ENCODE results near the gene RPL26.

Gene RPL26

GRCh38 chr17:8410883-8411238 lies 27.9 kb upstream of the RPL26 start:
- Histone ChIP-seq H2BK5ac (ENCODE audit: low read length) (no peak overlapping the region), H3K4me2 (ENCODE audit: insufficient read depth, low read length, poor library complexity, severe bottlenecking) (no peak overlapping the region), H2AFZ (ENCODE audit: low read length) (no peak overlapping the region), H2BK120ac (ENCODE audit: low read depth, low read length) (no peak overlapping the region), H3K9me3 (replicated peaks in 1 of 2; ENCODE audit: control insufficient read depth in 2 of 2, insufficient read depth in 1 of 2, low read depth in 1 of 2, low read length in 2 of 2) (no peaks in the 10 kb centered on the region), H3K79me1 (ENCODE audit: low read depth, low read length) (no peaks in the 10 kb centered on the region), H3K27ac (replicated peaks; ENCODE audit: low read length) (no peak overlapping the region), H2AK5ac (ENCODE audit: low read depth, low read length) (no peak overlapping the region), H4K91ac (ENCODE audit: low read depth, low read length, poor library complexity) (no peak overlapping the region), H4K8ac (ENCODE audit: low read depth, low read length) (no peak overlapping the region), H3K4me1 (ENCODE audit: control insufficient read depth in 2 of 2, insufficient read depth in 1 of 2, low read depth in 1 of 2, low read length in 2 of 2) (peaks cover 0 to 3% of the 10 kb centered on the region in 2 donors), H3K36me3 (replicated peaks in 1 of 2; ENCODE audit: control insufficient read depth in 2 of 2, insufficient read depth in 2 of 2, low read length in 2 of 2) (no peaks in the 10 kb centered on the region), H3K4me3 (ENCODE audit: low read length in 2 of 2) (no peak overlapping the region), H2BK12ac (ENCODE audit: low read length) (no peak overlapping the region), H3K18ac (ENCODE audit: low read length) (no peak overlapping the region), H3K14ac (ENCODE audit: low read length) (no peak overlapping the region), H3K9ac (ENCODE audit: low read depth, low read length, poor library complexity) (no peak overlapping the region), H2BK15ac (ENCODE audit: low read length) (no peak overlapping the region), H3K4ac (ENCODE audit: low read length) (no peak overlapping the region), H3K27me3 (ENCODE audit: control insufficient read depth in 3 of 3, insufficient read depth in 3 of 3, low read depth in 1 of 3, low read length in 3 of 3) (peaks cover 0 to 20% (median 2%) of the 10 kb centered on the region in 3 experiments), H3K23ac (ENCODE audit: low read depth, low read length, poor library complexity) (no peak overlapping the region)
- DNase-seq (ENCODE audit: low spot score): no peak
- no CpG with 5 or more reads among the region's 1 CpG for WGBS, 2 donors (ENCODE audit: extremely low coverage in 2 of 2, insufficient read length in 2 of 2, insufficient replicate concordance in 1 of 2)

GRCh38 chr17:8409966-8410882 lies 27.2 kb upstream of the RPL26 start:
- H2AFZ ChIP-seq (ENCODE audit: low read length): peak overlapping the region; percentile 54
- no peak overlapping the region for H3K4me2 ChIP-seq (ENCODE audit: insufficient read depth, low read length, poor library complexity, severe bottlenecking)
- H3K27ac ChIP-seq (replicated peaks; ENCODE audit: low read length): no peak overlapping the region

GRCh38 chr17:8408371-8408770 lies 25.4 kb upstream of the RPL26 start:
- whole genome bisulfite sequencing, 2 donors (ENCODE audit: extremely low coverage in 2 of 2, insufficient read length in 2 of 2, insufficient replicate concordance in 1 of 2): no CpG with 5 or more reads among the region's 14 CpGs

More at GRCh38 chr17:8409966-8410882, 27.2 kb upstream of the RPL26 start:
- Histone ChIP-seq H3K14ac (ENCODE audit: low read length) (no peak overlapping the region), H2BK12ac (ENCODE audit: low read length) (no peak overlapping the region), H2AK5ac (ENCODE audit: low read depth, low read length) (no peak overlapping the region), H3K23ac (ENCODE audit: low read depth, low read length, poor library complexity) (no peak overlapping the region), H3K4me1 (ENCODE audit: control insufficient read depth in 2 of 2, insufficient read depth in 1 of 2, low read depth in 1 of 2, low read length in 2 of 2) (peaks cover 2 to 7% of the 10 kb centered on the region in 2 donors), H3K4me3 (ENCODE audit: low read length in 2 of 2) (no peak overlapping the region), H2BK5ac (ENCODE audit: low read length) (no peak overlapping the region), H3K9me3 (replicated peaks in 1 of 2; ENCODE audit: control insufficient read depth in 2 of 2, insufficient read depth in 1 of 2, low read depth in 1 of 2, low read length in 2 of 2) (no peaks in the 10 kb centered on the region), H4K8ac (ENCODE audit: low read depth, low read length) (no peak overlapping the region), H2BK120ac (ENCODE audit: low read depth, low read length) (no peak overlapping the region), H3K4ac (ENCODE audit: low read length) (no peak overlapping the region), H3K36me3 (replicated peaks in 1 of 2; ENCODE audit: control insufficient read depth in 2 of 2, insufficient read depth in 2 of 2, low read length in 2 of 2) (no peaks in the 10 kb centered on the region), H3K18ac (ENCODE audit: low read length) (no peak overlapping the region), H3K27me3 (ENCODE audit: control insufficient read depth in 3 of 3, insufficient read depth in 3 of 3, low read depth in 1 of 3, low read length in 3 of 3) (peaks cover 0 to 22% (median 2%) of the 10 kb centered on the region in 3 experiments), H3K79me1 (ENCODE audit: low read depth, low read length) (no peaks in the 10 kb centered on the region), H4K91ac (ENCODE audit: low read depth, low read length, poor library complexity) (no peak overlapping the region), H2BK15ac (ENCODE audit: low read length) (no peak overlapping the region), H3K9ac (ENCODE audit: low read depth, low read length, poor library complexity) (no peak overlapping the region)
- WGBS, 2 donors (ENCODE audit: extremely low coverage in 2 of 2, insufficient read length in 2 of 2, insufficient replicate concordance in 1 of 2): no CpG with 5 or more reads among the region's 19 CpGs
- peak; percentile 86 for DNase-seq (ENCODE audit: low spot score)

GRCh38 chr17:8406174-8406573 lies 23.2 kb upstream of the RPL26 start:
- no peak for DNase-seq (ENCODE audit: low spot score)
- no peaks in the 10 kb centered on the region for H3K9me3 ChIP-seq (replicated peaks in 1 of 2; ENCODE audit: control insufficient read depth in 2 of 2, insufficient read depth in 1 of 2, low read depth in 1 of 2, low read length in 2 of 2)
- no peak overlapping the region for H3K14ac ChIP-seq (ENCODE audit: low read length)
- H3K4me1 ChIP-seq (ENCODE audit: control insufficient read depth in 2 of 2, insufficient read depth in 1 of 2, low read depth in 1 of 2, low read length in 2 of 2): peaks cover 2 to 7% of the 10 kb centered on the region in 2 donors
- no peak overlapping the region for H3K18ac ChIP-seq (ENCODE audit: low read length)
- H3K27ac ChIP-seq (replicated peaks; ENCODE audit: low read length): no peak overlapping the region
- no peak overlapping the region for H4K8ac ChIP-seq (ENCODE audit: low read depth, low read length)
- no peaks in the 10 kb centered on the region for H3K36me3 ChIP-seq (replicated peaks in 1 of 2; ENCODE audit: control insufficient read depth in 2 of 2, insufficient read depth in 2 of 2, low read length in 2 of 2)
- H2AK5ac ChIP-seq (ENCODE audit: low read depth, low read length): no peak overlapping the region
- WGBS, 2 donors (ENCODE audit: extremely low coverage in 2 of 2, insufficient read length in 2 of 2, insufficient replicate concordance in 1 of 2): no CpG with 5 or more reads among the region's 2 CpGs
- no peak overlapping the region for H2BK120ac ChIP-seq (ENCODE audit: low read depth, low read length)
- H3K4me3 ChIP-seq (ENCODE audit: low read length in 2 of 2): no peak overlapping the region
- no peak overlapping the region for H3K4ac ChIP-seq (ENCODE audit: low read length)
- no peak overlapping the region for H2BK12ac ChIP-seq (ENCODE audit: low read length)
- H3K4me2 ChIP-seq (ENCODE audit: insufficient read depth, low read length, poor library complexity, severe bottlenecking): no peak overlapping the region
- no peak overlapping the region for H3K23ac ChIP-seq (ENCODE audit: low read depth, low read length, poor library complexity)
- peak overlapping the region; percentile 61 for H2AFZ ChIP-seq (ENCODE audit: low read length)
- H3K9ac ChIP-seq (ENCODE audit: low read depth, low read length, poor library complexity): no peak overlapping the region
- H3K27me3 ChIP-seq (ENCODE audit: control insufficient read depth in 3 of 3, insufficient read depth in 3 of 3, low read depth in 1 of 3, low read length in 3 of 3): peaks cover 0 to 6% (median 0%) of the 10 kb centered on the region in 3 experiments
- no peak overlapping the region for H2BK5ac ChIP-seq (ENCODE audit: low read length)
- H3K79me1 ChIP-seq (ENCODE audit: low read depth, low read length): no peaks in the 10 kb centered on the region
- no peak overlapping the region for H4K91ac ChIP-seq (ENCODE audit: low read depth, low read length, poor library complexity)
- no peak overlapping the region for H2BK15ac ChIP-seq (ENCODE audit: low read length)

More at GRCh38 chr17:8408371-8408770, 25.4 kb upstream of the RPL26 start:
- no peak overlapping the region for H3K4me2 ChIP-seq (ENCODE audit: insufficient read depth, low read length, poor library complexity, severe bottlenecking)
- peak overlapping the region; percentile 39 for H3K18ac ChIP-seq (ENCODE audit: low read length)
- H2BK15ac ChIP-seq (ENCODE audit: low read length): no peak overlapping the region
- no peak overlapping the region for H2BK5ac ChIP-seq (ENCODE audit: low read length)
- no peak for DNase-seq (ENCODE audit: low spot score)
- H2BK12ac ChIP-seq (ENCODE audit: low read length): no peak overlapping the region
- no peaks in the 10 kb centered on the region for H3K9me3 ChIP-seq (replicated peaks in 1 of 2; ENCODE audit: control insufficient read depth in 2 of 2, insufficient read depth in 1 of 2, low read depth in 1 of 2, low read length in 2 of 2)
- H3K4me1 ChIP-seq (ENCODE audit: control insufficient read depth in 2 of 2, insufficient read depth in 1 of 2, low read depth in 1 of 2, low read length in 2 of 2): peaks cover 2 to 7% of the 10 kb centered on the region in 2 donors
- H3K27me3 ChIP-seq (ENCODE audit: control insufficient read depth in 3 of 3, insufficient read depth in 3 of 3, low read depth in 1 of 3, low read length in 3 of 3): peaks cover 0 to 21% (median 2%) of the 10 kb centered on the region in 3 experiments
- no peak overlapping the region for H3K9ac ChIP-seq (ENCODE audit: low read depth, low read length, poor library complexity)
- H3K4me3 ChIP-seq (ENCODE audit: low read length in 2 of 2): no peak overlapping the region
- H3K14ac ChIP-seq (ENCODE audit: low read length): no peak overlapping the region
- no peak overlapping the region for H3K4ac ChIP-seq (ENCODE audit: low read length)
- H2BK120ac ChIP-seq (ENCODE audit: low read depth, low read length): peak overlapping the region; percentile 68
- H4K91ac ChIP-seq (ENCODE audit: low read depth, low read length, poor library complexity): no peak overlapping the region
- no peak overlapping the region for H4K8ac ChIP-seq (ENCODE audit: low read depth, low read length)
- H3K27ac ChIP-seq (replicated peaks; ENCODE audit: low read length): no peak overlapping the region
- no peak overlapping the region for H3K23ac ChIP-seq (ENCODE audit: low read depth, low read length, poor library complexity)
- peak overlapping the region; percentile 62 for H2AFZ ChIP-seq (ENCODE audit: low read length)
- H2AK5ac ChIP-seq (ENCODE audit: low read depth, low read length): no peak overlapping the region
- H3K79me1 ChIP-seq (ENCODE audit: low read depth, low read length): no peaks in the 10 kb centered on the region
- H3K36me3 ChIP-seq (replicated peaks in 1 of 2; ENCODE audit: control insufficient read depth in 2 of 2, insufficient read depth in 2 of 2, low read length in 2 of 2): no peaks in the 10 kb centered on the region

Data from neuronal stem cell (in vitro differentiated cells).